HG03108 (cell line): ENCODE results near the gene HBQ1.
"Not testable (repeated sequence)": the region's sequence is repeated elsewhere in the genome, so short reads cannot be mapped to it uniquely, and the experiment has no call there.

Source experiments
- ATAC-seq: cut with Tn5 transposase; IDR thresholded peaks from one replicate; pipeline ENCODE4 v1.9.1; 2021; ENCODE audit warnings: moderate library complexity; ENCODE audit not compliant: unreplicated experiment

Gene HBQ1

DNA sequence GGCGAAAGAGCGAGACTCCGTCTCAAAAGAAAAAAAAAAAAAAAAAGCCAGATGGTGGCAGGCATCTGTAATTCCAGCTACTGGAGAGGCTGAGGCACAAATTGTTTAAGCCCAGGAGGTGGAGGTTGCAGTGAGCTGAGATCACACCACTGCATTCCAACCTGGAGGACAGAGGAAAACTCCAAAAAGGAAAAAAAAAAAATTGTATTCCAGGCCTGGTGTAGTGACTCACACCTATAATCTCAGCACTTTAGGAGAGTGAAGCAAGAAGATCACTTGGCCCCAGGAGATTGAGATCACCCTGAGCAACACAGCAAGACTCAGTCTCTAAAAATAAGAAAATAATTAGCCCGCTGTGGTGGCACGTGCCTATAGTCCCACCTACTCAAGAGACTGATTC is 20.1 kb downstream of the HBQ1 start:
- no peak for ATAC-seq

DNA sequence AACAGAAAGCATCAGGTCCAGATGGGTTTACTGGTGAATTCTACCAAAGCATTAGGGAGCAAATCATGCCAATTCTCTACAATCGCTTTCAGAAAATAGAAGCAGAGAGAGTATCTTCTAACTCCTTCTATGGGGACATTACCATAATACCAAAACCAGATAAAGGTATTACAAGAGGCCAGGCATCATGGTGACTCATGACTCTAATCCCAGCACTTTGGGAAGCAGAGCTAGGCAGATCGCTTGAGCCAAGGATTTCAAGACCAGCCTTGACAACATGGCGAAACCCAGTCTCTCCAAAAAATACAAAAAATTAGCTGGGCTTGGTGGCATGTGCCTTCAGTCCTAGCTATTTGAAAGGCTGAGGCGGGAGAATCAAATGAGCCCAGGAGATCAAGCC is 23.0 kb downstream of the HBQ1 start:
- ATAC-seq, result no peak

DNA sequence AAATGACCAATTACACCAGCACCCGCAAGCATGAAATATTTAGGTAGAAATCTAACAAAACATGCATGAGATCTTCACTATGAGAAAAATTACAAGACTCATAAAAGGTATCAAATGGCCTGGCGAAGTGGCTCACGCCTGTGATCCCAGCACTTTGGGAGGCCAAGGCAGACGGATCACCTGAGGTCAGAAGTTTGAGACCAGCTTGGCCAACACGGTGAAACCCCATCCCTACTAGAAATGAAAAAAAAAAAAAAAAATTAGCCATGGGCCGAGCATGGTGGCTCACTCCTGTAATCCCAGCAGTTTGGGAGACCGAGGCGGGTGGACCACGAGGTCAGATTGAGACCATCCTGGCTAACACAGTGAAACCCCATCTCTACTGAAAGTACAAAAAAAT is 23.8 kb downstream of the HBQ1 start:
- ATAC-seq, result not testable (repeated sequence)

DNA sequence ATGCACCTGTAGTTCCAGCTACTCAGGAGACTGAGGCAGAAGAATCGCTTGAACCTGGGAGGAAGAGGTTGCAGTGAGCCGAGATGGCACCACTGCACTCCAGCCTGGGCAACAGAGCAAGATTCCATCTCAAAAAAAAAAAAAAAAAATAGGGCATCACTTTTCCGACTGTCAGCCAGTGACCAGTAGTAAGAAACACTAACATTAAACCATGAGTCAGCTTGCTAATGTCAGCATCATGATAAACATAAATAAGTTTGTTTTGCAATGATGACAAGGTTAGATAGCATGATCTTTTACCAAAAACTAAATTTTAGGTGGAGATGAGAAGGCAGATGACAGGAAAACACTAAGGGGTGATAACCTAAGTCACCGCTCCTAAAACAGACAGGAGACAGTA is 29.1 kb downstream of the HBQ1 start:
- not testable (repeated sequence) for ATAC-seq

DNA sequence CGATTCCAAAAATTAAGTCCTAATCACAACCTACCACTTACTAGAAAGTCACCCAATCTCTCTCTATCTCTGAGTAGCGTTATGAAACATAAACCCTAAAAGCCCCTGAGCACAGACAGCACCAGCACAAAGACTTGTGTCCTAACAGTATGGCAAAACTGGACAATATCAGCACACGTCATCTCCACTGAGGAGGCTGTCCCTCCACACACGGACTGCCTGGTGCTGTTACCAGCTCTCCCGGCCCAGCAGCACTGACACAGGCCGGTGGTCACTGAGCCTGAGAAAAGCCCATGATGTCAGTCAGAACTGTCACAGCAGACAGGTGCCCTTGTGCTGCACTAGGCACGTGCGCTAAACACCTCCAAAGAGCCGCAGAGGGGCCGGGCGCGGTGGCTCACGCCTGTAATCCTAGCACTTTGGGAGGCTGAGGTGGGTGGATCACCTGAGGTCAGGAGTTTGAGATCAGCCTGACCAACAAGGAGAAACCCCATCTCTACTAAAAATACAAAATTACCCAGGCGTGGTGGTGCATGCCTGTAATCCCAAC is 31.4 kb downstream of the HBQ1 start:
- ATAC-seq, result not testable (repeated sequence)

DNA sequence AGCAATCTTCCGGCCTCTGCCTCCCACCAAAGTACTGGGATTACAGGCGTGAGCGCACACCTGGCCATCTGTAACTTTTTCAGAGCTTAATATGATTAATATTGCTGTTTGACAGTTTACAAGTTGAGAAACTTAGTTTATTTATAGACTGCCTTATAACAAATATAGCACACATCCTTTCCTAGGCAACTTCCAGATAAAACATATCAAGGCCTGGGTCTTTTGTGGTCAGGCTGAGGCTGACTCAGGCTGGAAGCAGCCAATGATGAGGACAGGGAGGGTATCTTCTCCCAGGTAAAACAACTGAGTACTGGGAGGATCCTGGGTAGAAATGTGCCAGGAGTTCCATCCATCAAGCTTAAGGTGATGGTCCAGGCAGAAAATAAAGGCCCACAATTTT is 32.7 kb downstream of the HBQ1 start:
- no peak for ATAC-seq

DNA sequence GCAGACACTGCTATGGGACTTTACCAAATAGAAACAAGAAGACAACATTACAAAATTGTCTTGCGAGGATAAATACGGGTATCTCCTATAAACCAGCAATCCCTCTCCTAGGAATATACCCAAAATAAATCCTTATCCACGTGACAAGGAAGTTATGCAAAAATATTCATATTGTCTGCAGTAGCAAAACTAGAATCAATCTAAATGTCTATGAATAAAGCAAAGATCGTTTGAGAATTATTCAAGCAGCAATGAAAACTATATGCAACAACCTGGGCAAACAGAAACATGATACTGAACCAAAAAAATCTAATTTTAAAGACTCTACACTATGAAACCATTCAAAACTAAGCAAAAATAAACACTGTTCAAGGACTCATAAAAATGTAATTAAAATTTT is 39.8 kb downstream of the HBQ1 start:
- ATAC-seq, result no peak

DNA sequence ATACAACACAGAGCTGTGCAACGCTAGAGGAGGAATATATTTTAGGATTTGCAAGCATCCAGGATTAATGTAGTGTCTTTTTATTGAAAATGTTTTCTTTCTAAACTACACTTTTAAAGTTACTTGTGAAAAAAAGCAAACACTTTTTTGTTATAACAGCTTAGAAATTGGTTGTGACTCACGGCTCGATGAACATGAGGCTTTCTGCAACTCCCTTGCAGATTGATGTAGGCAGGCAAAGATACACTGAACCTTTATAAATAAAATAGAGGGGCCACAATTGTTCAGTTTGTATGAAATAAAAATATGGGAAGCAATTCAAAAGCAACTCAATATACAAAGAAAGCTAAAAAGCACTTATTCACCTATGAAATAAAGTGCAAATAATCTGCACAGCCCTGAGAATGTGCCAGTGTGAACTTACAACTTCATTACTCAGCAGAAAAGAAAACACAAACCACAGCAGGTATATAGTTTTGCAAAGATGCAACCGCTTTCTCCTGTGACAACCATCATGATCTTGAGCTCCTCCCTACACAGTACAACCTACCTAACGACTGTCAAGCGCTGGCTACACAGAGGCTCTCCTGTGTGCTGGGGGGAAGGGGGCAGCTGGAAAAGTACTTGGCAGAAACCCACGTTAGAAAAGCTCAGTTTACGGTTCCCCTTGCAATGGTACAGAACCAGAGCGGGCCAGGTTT is 48.0 kb downstream of the HBQ1 start:
- no peak for ATAC-seq

DNA sequence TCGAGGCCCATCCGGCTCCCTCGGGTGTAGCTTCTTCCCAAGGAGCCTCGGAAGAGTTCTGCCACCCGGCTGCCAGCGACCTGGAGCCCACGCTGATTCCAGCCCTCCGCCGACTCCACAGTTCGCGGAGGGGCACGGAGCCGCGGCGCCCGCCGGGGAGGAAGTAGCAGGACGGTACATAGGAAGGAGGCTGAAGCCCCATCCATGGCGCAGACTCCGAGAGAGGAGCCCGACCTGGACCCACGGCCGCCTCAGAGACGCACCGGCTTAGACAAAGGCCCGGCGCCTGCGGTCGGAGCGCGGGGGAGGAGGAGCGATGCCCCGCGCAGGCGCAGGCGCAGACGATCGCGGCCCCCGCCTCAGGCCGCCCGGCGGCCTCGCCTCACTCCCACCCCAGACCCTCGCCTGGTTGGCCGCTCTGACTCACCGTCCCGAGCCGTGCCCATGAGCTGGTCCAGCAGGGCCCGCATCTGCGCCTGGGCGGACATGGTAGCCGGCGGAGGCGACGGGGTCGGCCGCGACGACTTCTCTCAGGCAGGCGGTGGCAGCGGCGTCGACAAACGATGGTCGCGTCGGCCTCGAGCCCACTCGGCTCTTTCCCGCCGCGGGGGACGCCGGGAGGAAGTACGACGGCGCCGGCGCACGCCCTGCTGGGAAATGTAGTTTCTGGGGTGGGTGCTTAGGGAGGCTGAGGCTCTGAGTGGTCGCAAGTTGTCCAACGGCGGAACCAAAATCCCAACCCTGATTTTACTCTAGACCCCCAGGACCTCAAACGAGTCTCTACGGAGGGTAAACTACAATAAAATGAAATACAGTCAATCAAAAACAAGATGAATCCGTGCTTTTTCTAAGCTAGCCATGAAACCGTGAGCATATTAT is 48.8 kb downstream of the HBQ1 start, which contains the start of gene LUC7L:
LUC7L (minus strand) TSS at position 598 of the 879 bp plus-strand sequence; CDS start at position 488, 110 bp downstream.
- peak; percentile 88 for ATAC-seq

DNA sequence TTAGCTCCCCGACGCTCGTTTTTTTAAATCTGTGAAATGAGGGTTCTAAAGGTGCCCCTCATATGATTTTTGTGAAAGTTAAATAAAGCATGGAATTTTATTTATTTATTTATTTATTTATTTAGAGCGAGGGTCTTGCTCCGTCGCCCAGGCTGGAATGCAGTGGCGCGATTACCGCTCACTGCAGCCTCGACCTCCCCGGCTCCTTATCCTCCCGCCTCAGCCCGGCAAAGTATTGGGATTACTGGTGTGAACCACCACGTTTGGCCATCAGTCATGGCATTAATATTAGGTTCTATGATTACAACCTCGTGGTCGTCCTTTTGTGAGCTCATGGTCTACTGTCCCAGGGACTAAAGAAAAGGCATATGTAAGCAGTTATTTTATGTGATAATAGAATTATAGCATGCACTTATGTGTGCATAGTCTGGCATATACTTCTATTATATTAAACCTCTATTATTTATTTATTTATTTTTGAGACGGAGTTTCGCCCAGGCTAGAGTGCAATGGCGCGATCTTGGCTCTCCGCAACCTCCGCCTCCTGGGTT is 49.5 kb downstream of the HBQ1 start:
- no peak for ATAC-seq

DNA sequence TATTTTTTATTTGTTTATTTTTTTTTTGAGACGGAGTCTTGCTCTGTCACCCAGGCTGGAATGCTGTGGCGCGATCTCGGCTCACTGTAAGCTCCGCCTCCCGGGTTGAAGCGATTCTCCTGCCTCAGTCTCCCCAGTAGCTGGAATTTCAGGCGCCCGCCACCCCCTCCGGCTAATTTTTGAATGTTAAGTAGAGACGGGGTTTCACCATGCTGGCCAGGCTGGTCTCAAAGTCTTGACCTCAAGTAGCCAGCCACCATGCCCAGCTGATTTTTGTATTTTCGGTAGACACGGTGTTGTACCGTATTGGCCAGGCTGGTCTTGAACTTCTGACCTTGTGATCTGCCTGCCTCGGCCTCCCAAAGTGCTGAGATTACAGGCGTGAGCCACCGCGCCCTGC is 50.1 kb downstream of the HBQ1 start:
- ATAC-seq, result not testable (repeated sequence)
